Measurements from ENCODE around the gene FNDC11.
"Not testable (repeated sequence)": the region's sequence is repeated elsewhere in the genome, so short reads cannot be mapped to it uniquely, and the experiment has no call there.

The FNDC11 gene, protein sequence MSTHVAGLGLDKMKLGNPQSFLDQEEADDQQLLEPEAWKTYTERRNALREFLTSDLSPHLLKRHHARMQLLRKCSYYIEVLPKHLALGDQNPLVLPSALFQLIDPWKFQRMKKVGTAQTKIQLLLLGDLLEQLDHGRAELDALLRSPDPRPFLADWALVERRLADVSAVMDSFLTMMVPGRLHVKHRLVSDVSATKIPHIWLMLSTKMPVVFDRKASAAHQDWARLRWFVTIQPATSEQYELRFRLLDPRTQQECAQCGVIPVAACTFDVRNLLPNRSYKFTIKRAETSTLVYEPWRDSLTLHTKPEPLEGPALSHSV

DNA sequence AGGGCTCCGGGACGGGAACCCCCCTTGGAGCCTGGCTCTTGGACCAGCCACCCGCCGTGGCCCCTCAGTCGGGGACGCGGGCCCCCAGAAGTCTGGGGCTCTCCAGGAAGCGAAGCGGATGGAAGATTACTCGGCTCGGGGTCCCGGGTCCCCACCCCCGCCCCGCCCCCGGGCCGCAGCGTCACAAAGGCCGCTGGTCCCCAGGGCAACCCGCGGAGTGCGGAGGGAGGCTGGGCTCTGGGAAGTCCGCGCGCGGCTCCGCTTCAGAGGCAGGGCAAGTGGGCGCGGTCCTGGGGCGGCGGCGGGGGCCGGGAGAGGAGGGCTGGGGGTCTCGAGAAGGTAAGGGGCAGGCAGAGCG, at the start of gene FNDC11:
FNDC11 (plus strand) TSS at position 227 of the 358 bp plus-strand sequence. CDS start 1,505 bp downstream, outside the sequence.
- DNase-seq (ENCODE audit: low read depth, low spot score): no peak

DNA sequence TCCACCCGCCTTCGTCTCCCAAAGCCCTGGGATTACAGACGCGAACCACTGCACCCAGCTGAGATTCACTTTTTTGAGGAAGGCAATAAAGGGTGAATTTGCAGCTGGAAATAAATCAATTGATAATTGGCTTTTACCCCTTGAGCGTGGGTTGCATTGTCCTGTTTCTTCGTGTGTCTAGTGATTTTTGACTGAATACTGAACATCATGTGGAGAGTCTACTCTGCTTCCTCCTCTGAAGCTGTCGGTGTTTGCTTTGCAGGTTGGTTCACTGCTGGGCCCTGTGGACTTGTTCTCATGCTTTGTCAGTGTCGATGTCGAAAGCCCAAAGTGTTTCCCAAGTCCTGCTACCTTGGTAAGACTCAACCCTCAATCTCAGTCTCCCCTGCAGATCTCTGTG, 49.3 kb upstream of the FNDC11 start:
- DNase-seq (ENCODE audit: low read depth, low spot score): no peak

DNA sequence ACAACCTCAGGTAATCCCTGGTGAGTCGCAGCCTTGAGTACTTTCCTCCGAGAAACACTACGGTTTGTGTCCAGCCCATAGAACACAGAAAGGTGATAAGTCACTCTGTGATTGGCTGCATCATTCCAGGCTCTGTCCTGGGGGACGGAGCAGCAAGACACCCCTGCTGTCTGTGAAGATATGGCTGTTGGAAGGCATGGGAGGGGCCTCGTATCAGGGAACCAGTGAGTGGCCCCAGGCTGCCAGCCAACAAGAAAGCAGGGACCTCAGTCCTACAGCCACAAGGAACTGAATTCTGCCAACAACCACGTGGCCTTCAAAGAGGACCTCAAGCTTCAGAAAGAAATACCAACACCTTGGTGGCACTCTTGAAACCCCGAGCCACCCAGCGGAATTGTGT, 48.7 kb upstream of the FNDC11 start:
- no peak for DNase-seq (ENCODE audit: low read depth, low spot score)

DNA sequence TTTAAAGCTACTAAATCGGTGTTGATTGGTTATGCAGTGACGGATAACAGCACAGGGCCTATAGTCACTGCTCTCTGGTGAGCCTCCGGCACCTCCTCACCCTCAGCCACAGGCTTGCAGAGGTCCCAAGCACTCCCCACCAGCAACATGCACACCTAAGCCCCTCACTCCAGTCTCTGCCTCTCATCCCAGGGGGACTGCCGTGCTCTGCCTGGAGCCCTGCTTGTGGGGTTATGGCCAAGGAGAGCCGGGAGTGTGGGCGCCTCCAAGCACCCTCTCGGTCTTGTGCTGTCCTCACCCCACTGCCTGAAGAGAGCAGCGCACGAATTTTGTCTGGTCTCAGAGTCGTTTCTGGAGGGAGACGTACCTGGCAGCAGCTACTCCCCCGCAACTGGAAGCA, 48.2 kb upstream of the FNDC11 start:
- no peak for DNase-seq (ENCODE audit: low read depth, low spot score)

DNA sequence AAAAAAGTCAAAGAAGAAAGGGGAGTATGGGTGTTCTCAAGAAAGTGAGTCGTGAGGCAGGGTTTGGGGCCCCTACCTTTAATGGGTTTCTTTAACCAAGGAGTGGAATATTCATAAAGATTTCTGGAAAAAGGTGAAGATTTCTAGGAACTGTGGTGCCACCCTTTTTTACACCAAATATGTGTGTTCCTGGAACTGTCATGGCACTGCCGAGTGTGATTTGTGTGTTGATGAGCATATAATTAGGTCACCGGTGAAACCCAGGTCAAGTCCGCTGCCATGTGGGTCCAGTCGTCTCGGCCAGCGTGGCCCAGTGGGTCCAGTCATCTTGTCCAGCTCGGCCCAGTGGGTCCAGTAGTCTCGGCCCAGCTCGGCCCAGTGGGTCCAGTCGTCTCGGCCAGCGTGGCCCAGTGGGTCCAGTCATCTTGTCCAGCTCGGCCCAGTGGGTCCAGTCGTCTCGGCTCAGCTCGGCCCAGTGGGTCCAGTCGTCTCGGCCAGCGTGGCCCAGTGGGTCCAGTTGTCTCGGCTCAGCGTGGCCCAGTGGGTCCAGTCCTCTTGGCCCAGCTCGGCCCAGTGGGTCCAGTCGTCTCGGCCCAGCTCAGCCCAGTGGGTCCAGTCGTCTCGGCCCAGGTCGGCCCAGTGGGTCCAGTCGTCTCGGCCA, 46.7 kb upstream of the FNDC11 start:
- DNase-seq (ENCODE audit: low read depth, low spot score): no peak

DNA sequence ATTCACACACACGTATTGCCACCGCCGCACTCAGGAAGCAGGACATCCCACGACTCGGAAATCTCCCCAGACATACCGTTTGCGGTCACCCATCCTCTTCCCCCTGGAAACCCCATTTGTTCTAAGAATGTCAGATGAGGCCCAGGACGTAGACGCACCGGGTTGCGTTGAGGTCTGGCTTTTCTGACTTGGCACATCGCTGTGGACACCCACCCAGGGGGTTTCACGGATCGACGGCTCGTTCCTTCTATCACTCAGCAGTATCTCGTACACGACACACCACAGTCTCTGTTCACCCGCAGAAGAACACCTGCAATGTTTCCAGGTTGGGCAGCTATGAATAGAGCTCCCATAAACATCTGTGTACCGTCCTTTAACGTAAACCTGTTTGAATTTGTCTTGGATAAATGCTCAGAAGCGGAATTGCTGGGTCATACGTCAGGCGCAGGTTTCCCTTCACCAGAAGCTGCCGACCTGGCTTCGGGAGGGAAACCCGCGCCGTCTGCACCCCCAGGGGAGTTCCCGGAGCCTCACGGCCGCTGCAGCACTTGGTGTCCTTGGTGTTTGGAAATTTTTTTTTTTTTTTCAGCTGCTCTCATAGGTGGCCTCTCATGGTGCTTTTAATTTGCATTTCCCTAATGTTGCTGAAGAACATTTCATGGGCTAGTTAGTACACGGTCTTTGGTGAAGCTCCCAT, 45.7 kb upstream of the FNDC11 start:
- DNase-seq (ENCODE audit: low read depth, low spot score): no peak

DNA sequence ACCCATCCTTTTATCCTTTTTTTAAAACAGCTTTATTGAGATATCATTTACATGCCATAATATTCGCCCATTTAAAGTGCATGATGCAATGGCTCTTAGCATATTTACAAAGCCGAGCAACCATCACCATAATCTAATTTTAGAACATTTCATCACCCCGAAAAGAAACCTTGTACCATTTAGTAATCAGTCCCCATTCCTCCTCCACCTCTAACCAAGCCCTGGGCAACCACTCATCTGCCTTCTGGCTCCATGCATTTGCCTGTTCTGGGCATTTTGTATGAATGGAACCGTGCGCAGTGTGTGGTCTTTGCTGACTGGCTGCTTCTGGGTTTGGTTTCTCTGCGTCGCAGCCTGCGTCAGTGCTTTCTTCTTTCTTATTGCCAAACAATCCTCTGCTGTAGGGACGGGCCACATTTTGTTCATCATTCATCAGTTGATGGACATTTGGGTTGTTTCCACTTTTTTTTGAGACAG, 44.8 kb upstream of the FNDC11 start:
- DNase-seq (ENCODE audit: low read depth, low spot score): no peak

DNA sequence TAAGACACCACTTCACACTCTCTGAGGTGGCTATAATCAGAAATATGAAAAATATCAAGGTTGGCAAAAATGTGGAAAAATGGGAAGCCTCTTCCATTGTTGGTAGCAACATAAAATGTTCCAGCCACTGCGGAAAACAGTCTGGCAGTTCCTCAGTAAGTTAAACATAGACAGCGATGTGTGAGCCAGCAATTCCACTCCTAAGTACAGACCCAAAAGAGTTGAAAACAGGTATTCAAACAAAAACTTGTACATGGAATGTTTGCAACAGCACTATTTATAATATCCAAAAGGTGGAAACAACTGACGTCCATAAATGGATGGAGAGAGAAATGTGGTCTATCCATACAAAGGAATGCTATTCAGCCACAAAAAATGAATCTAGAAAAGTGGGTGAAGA, 40.8 kb upstream of the FNDC11 start:
- no peak for DNase-seq (ENCODE audit: low read depth, low spot score)

DNA sequence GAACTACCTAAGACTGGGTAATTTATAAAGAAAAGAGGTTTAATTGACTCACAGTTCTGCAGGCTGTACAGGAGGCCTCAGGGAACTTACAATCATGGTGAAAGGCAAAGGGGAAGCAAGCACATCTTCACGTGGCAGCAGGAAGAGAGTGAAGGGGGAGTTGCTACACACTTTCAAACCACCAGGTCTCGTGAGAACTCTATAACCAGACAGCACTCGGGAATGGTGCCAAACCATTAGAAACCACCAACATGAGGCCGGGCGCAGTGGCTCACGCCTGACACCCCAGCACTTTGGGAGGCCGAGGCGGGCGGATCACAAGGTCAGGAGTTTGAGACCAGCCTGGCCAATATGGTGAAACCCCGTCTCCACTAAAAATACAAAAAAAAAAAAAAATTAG, 39.4 kb upstream of the FNDC11 start:
- DNase-seq (ENCODE audit: low read depth, low spot score): not testable (repeated sequence)

DNA sequence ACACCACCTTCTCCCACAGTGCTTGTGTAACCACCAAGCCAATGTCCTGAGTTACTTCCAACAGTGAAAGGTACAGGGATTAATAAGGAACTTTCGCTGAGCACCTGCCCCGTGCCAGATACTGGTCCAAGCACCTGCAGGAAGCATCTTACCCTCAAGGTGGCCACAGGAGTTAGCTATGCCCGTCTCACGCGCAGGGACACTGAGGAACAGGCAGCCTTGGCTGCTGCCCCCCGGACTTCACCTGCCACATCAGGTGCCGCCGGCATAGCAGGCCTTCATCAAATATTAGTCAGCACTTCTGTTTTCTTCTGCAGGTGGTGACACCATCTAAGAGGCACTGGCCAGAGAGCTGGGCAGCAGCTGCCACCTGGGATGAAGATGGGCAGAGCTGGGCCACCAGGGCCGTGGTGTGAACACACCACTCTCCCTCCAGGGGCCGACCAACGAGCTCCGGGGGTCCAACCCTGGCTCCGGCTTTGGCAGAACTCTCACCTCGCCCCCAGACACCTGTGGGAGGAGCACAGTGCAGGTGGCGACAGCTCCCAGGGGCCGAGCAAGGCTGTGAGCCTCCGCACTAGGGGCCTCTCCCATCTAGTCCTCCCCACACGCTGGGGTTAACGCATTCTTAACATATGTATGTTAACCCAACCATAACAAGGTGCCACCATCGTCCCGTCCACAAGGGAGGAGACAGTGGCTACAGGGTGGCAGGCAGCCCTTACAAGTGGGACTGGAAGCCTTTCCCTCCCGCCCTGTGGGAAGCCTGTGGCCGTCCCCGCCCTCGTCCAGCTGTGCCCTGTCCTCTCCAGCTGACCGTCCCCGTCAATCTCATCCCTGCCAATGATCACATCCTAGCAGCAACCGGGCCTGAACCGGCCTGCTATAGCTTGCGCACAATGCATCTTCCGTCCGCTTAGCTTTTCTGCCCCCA, 36.3 kb upstream of the FNDC11 start:
- no peak for DNase-seq (ENCODE audit: low read depth, low spot score)

DNA sequence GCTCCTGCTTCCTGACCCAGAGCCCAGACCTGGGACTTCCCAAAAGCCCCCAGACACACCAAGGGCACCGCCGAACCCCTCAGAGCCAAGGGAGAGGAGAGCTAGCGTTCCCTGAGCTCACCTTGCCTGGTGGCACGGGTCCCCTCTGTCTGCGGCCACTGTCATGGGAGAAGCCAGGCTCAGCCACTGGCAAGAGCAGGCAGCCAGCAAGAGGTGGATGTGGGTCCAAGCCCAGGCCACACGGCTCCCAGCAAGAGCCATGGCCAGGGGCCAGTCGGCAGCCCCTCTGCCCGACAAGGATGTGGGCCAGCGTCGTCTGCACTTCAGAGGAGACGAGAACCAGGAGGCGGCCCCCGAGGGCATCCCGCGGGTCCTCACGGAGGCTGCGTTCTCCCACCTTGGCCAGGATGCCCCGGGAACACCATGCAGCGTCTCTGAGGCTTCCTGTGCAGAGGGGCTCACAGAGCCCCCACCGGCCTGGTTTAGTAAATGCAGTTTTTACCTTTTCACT, 35.6 kb upstream of the FNDC11 start:
- DNase-seq (ENCODE audit: low read depth, low spot score): no peak

DNA sequence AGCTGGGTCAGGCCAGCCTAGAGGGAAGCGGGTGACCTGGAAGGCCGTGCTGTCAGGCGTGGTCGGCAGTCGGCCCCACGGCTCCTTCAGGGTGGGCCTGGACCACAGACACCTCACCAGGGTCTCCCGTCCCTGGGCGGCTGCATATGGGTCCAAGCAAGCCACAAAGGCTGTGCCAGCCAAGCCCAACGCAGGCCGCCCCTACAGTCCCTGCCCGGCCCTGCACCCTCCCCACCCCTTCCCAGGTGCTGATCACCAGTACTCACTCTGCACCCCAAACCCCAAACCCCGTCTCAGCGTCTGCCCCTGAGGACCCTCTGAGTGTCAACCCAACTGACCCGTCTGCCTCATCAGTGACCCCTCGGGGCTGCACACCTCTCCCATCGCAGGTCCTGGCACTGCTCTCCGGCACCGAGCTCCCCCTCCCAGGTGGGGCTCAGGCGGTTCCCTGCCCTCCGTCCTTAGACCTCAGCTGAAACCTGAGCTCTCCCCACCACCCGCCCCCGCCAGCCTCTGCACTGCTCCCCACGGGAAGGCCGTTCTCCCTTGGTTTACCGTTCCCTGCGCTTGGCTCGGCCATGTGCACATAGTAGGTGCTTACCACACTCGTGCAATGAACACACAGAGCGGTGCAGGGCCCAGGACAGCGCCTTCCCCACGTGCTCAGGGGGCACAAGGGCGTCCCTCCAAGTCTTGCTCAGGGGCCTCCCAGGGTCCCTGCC, 34.9 kb upstream of the FNDC11 start:
- no peak for DNase-seq (ENCODE audit: low read depth, low spot score)

DNA sequence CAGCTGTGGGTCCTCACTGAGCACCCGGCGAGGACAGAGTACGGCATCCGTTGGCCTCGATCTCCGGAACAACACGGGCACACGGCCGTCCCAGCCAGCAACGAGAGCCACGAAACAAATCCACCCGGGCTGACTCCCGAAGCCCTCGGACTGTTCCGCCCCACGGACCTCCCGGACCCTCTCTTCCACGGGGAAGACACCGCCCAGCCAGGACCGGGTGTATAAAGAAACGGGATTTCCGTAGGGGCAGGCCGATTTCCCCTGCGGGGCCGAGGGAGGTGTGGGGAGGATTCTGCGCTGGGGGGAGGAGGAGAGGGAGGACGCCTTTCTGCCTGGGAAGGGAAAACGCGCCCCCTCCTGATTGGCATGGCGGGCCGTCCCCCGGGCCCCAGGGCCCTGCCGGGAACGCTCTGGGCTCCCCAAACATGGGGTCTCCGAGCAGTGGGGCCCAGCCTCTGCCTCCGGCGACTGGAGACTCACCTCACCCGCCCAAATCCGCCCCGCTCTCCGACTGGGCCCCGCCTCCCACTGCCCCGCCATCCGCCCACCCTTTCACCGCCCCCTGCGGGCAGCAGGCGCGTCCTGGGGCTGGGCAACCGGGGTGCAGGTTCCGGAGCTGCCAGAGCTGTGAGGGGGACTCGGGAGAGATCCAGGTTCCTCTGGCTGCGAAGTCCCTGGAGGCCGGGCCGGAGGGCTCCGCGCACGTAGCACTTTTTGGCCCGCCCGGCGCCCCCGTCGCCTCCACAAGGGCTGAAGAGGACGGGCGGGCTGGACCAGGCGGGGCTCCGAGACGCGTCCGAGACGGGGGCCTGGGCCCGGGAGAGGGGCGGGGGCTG, 34.1 kb upstream of the FNDC11 start:
- DNase-seq (ENCODE audit: low read depth, low spot score): no peak

DNA sequence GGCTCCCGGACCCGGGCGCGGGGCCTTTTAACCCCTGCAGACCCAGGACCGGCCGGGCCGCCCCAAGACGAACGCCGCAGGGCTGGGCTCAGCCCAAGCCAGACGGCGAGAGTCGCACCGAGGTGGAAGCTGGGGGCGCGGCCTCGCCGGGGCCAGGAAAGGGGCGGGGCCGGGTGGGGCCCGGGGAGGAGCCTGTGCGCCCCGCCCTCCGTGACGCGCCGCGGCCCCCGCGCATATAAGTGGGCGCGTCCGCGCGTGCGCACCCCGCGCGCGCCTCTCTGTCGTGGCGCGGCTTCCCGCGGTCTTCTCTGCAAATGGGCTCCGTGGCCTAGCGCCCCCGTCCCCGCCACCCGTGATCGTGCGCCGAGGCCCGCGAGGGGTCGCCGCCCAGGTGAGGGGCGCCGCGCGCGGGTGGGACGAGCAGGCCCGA, 33.4 kb upstream of the FNDC11 start, which contains the start of gene PPDPF:
PPDPF (plus strand) TSS at position 262 of the 430 bp plus-strand sequence. CDS start 544 bp downstream, outside the sequence.
- DNase-seq (ENCODE audit: low read depth, low spot score): peak; percentile 58

DNA sequence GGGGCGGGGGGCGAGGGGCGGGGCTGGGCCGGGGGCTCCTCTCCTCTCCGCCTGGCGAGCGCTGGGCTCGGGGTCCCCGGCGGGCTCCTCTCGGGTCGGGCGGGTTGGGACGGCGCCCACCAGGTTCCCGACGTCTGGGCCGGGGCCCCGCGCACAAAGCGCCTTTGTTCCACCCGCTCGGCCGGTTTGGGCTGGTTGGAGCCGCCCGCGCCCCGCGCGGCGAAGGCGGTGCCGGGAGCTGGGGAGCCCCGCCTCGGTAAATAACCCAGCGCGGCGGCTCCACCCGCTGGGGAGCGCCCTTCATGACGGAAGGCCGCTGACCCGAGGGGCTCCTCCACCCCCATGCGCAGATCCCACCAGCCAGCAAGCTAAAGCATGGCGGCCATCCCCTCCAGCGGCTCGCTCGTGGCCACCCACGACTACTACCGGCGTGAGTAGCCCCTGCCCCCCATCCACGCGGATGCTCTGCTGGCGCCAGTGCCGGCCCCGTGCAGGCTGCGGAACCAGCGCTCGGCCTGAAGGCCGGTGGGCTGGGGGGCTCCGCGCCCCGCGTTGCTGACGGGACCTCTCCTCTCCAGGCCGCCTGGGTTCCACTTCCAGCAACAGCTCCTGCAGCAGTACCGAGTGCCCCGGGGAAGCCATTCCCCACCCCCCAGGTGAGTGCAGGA, 32.9 kb upstream of the FNDC11 start:
- peak; percentile 38 for DNase-seq (ENCODE audit: low read depth, low spot score)

DNA sequence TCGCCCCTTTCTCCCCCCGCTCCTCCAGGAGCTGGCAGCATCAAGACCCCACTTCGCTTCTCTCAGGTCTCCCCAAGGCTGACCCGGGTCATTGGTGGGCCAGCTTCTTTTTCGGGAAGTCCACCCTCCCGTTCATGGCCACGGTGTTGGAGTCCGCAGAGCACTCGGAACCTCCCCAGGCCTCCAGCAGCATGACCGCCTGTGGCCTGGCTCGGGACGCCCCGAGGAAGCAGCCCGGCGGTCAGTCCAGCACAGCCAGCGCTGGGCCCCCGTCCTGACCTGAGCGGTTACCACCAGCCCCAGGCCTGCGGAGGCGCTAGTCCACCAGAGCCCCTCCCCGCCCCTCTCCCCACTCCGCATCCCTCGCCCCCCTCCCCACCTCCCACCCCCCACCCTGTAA, 32.4 kb upstream of the FNDC11 start:
- DNase-seq (ENCODE audit: low read depth, low spot score): no peak

DNA sequence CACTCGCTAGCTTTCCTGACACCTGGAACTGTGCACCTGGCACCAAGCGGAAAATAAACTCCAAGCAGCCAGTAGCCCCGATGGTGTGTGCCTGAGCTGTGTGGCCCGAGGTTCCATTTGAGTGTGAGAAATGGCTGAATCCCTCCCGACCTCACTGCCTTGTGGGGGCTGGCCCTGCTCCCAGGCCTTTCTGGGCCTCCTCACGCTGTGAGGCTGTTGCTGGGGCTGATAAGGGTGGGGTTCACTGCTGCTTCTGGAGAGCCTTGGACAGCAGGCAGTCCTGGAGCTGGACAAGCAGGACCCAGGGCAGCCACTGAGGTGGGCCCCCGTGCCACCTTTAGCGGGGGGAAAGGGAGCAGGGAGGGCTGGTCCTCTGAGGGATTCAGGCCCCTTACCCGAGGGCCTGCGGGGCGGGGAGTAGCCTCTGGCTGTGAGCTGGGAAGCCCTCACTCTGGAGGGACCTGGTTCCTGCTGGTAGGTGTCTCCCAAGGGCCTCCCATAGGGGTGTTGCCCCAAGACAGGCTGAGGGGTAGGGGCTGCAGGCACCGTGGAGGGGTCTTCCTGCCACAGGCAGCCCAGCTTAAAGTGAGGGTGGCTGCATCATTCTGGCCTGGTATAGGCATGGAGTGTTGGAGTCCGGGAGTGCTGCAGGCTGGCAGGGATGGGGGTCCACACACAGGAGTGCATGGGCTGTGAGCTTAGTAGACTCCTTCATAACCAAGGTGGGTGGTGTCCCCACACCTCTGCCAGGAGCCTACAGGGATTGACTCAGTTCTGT, 31.7 kb upstream of the FNDC11 start:
- no peak for DNase-seq (ENCODE audit: low read depth, low spot score)

DNA sequence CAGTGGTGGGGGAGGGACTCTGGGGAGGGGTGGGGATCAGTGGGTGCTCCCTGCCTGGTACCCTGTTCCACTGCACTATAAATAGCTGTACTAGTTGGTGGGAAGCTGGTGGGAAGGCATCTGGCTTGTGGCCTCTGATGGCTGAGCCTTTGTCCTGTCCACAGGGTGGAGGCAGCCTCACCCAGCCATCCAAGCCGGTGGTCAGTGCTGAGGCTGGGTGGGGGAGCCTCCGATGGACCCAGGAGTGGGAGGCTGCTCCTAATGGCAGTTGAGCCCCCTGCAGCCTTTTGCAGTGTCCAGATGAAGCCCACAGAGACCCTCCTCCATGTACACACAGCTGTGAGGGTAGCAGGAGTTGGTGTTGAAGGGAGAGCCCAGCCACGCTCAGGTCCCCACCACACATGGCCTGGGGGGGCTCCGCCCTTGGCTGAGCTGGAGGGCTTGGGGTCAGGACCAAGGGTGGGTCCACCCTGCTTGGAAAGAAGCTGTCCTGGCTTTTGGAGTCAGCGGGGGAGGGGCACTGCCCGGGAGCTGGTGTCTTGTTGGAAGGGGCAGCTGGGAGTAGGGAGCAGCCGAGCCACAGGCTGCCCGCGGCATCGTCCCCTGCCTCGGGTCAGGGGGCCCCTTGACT, 30.9 kb upstream of the FNDC11 start:
- DNase-seq (ENCODE audit: low read depth, low spot score): no peak

Measured in activated naive CD8-positive, alpha-beta T cell treated with anti-CD3 and anti-CD28 coated beads, Interleukin-2, amount 50 U/mL, for 16 hours (primary cell).